Nephron (organoid): Measurements from ENCODE around the gene RET.

Experiments
- H3K27ac Mint-ChIP-seq, 3 experiments: 2 replicates each; pipeline ENCODE4 v1.8.0; 2020; ENCODE audit warnings: mixed read lengths in 3 of 3, mild to moderate bottlenecking in 2 of 3, moderate library complexity in 1 of 3
- H3K27me3 Mint-ChIP-seq: 2 replicates; pipeline ENCODE4 v1.8.0; 2021; ENCODE audit warnings: low read depth, mild to moderate bottlenecking, moderate library complexity, mixed read lengths
- H3K36me3 Mint-ChIP-seq: 2 replicates; pipeline ENCODE4 v1.8.0; 2020; ENCODE audit warnings: low read depth, mixed read lengths
- H3K4me1 Mint-ChIP-seq: 2 replicates; pipeline ENCODE4 v1.8.0; 2020; ENCODE audit warnings: mixed read lengths
- H3K4me3 Mint-ChIP-seq, 3 experiments: 2 replicates each; pipeline ENCODE4 v1.8.0; 2020; ENCODE audit warnings: mild to moderate bottlenecking in 3 of 3, mixed read lengths in 3 of 3, moderate library complexity in 2 of 3
- H3K9me3 Mint-ChIP-seq: 2 replicates; pipeline ENCODE4 v1.8.0; 2020; ENCODE audit warnings: mixed read lengths
- CTCF ChIP-seq, 3 experiments: fragments of 200-600 bp; sonication (generic); IDR thresholded peaks; one replicate each; pipeline ENCODE4 v1.5.0; 2021; ENCODE audit warnings: antibody characterized with exemption in 3 of 3; ENCODE audit not compliant: unreplicated experiment in 3 of 3

The RET gene

DNA sequence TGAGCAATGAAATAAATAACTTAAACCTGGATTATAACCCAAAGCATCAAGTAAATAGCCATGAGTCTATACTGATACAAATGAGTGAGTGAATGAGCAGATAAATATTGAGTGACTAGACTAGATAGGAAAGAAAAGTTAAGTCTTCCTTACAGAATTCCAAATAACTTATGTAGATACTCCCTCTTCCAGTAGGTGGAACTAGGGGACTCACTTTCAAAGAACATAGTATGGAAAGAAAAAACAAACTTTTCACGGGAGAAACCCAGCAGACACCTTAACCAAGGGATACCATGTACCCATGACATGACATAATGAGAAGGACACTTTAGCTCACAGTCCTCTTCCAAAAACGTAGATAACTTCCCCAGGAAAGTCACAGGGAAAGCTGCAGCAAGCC, 93.6 kb downstream of the RET start:
- no peaks in the 10 kb centered on the region for H3K9me3 Mint-ChIP-seq
- peak in 2 of 3 experiments; percentile 9 to 24 for TF ChIP-seq CTCF (IDR thresholded peaks at IDR 0.05; ENCODE audit: unreplicated experiment in 3 of 3)
- H3K4me1 Mint-ChIP-seq: no peaks in the 10 kb centered on the region
- no peak overlapping the region for H3K27ac Mint-ChIP-seq
- H3K36me3 Mint-ChIP-seq: peaks cover 24% of the 10 kb centered on the region
- H3K27me3 Mint-ChIP-seq: no peaks in the 10 kb centered on the region
- H3K4me3 Mint-ChIP-seq: no peak overlapping the region

DNA sequence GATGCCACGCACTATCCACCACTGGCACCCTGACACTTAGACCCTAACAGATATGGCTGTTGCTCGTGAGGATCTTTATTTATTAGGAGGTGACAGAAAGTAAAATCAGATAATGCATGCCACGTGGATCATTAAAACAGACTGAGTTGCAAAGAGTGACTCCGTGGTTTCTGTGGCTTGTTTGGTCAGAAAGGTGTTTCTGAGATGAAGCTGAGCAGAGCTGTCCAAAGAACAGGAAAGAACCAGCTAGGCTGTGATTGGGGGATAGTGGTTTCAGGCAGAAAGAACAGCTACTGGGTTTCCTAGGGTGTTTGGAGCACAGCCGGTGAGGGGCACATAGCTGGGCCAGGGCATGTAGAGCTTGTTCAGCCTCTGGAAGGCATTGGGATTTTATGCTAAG, 95.8 kb downstream of the RET start:
- no peak for TF ChIP-seq CTCF (IDR thresholded peaks at IDR 0.05; ENCODE audit: unreplicated experiment in 3 of 3)

GRCh38 chr10:43173120-43173519, 96.3 kb downstream of the RET start:
- H3K27me3 Mint-ChIP-seq: no peaks in the 10 kb centered on the region
- H3K27ac Mint-ChIP-seq: no peak overlapping the region
- peaks cover 3% of the 10 kb centered on the region for H3K9me3 Mint-ChIP-seq
- no peak for TF ChIP-seq CTCF (IDR thresholded peaks at IDR 0.05; ENCODE audit: unreplicated experiment in 3 of 3)
- H3K4me3 Mint-ChIP-seq: no peak overlapping the region
- H3K36me3 Mint-ChIP-seq: peaks cover 46% of the 10 kb centered on the region
- H3K4me1 Mint-ChIP-seq: no peaks in the 10 kb centered on the region

More for the DNA sequence above, 95.8 kb downstream of the RET start:
- Mint-ChIP-seq H3K4me3 (no peak overlapping the region), H3K36me3 (peaks cover 41% of the 10 kb centered on the region), H3K27ac (no peak overlapping the region), H3K9me3 (no peaks in the 10 kb centered on the region), H3K27me3 (no peaks in the 10 kb centered on the region), H3K4me1 (no peaks in the 10 kb centered on the region)

- TF ChIP-seq CTCF (IDR thresholded peaks at IDR 0.05; ENCODE audit: unreplicated experiment in 3 of 3): no peak
- no peaks in the 10 kb centered on the region for H3K4me1 Mint-ChIP-seq
- H3K27me3 Mint-ChIP-seq: no peaks in the 10 kb centered on the region
- H3K27ac Mint-ChIP-seq: no peak overlapping the region
- H3K36me3 Mint-ChIP-seq: peaks cover 57% of the 10 kb centered on the region
- H3K9me3 Mint-ChIP-seq: peaks cover 15% of the 10 kb centered on the region
- H3K4me3 Mint-ChIP-seq: no peak overlapping the region
Measured at GRCh38 chr10:43174969-43175368, 98.1 kb downstream of the RET start.

DNA sequence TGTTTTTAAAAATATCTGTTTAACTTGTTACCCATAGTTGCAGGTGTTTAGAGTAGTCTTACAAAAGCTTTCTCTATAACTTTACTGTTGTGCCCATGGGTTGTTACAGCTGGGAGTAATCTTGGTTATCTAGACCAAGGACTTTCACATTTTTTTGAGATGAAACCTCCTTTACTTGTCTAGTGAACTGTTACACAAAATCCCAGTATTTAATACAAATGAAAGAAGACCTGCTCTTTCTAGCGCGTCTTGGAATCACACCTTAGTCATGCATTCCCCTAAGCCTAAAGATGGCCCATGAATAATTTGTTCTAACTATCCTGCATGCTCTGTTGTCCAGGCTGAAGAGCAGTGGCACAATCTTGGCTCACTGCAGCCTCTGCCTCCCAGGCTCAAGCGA, 99.4 kb downstream of the RET start:
- Mint-ChIP-seq H3K4me1 (no peaks in the 10 kb centered on the region), H3K27me3 (no peaks in the 10 kb centered on the region), H3K9me3 (peaks cover 22% of the 10 kb centered on the region), H3K27ac (no peak overlapping the region), H3K36me3 (peaks cover 60% of the 10 kb centered on the region), H3K4me3 (no peak overlapping the region)
- no peak for TF ChIP-seq CTCF (IDR thresholded peaks at IDR 0.05; ENCODE audit: unreplicated experiment in 3 of 3)

- Mint-ChIP-seq H3K9me3 (peaks cover 22% of the 10 kb centered on the region), H3K27me3 (no peaks in the 10 kb centered on the region), H3K27ac (no peak overlapping the region), H3K4me3 (no peak overlapping the region), H3K4me1 (no peaks in the 10 kb centered on the region), H3K36me3 (peaks cover 67% of the 10 kb centered on the region)
- TF ChIP-seq CTCF (IDR thresholded peaks at IDR 0.05; ENCODE audit: unreplicated experiment in 3 of 3): no peak
Measured at GRCh38 chr10:43177595-43177994, 100.7 kb downstream of the RET start.
